ENCODE measurements around the gene PAPOLA. TPM values are rescaled to one million over a fixed set of nuclear protein-coding genes. Genes with fewer than 3 reads are reported as not detected.

The PAPOLA gene
- total RNA-seq, 1 experiment from 2014 or later, result 223 TPM

DNA sequence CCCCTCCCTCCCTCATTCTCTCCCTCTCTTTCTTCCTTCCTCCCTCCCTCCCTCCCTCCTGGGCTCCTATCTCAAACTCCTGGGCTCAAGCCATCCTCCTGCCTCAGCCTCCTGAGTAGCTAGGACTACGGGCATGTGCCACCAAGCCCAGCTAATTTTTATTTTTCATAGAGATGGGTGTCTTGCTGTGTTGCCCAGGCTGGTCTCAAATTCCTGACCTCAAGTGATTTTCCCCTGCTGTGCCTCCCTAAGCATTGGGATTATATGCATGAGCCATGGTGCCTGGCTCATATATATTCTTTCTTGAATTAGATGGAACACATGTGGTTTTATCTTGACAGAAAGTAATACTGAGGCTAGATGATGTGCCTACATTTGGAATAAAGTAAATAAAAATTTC lies 14.2 kb downstream of the PAPOLA start (continued):
- TF ChIP-seq, protein P1, sequence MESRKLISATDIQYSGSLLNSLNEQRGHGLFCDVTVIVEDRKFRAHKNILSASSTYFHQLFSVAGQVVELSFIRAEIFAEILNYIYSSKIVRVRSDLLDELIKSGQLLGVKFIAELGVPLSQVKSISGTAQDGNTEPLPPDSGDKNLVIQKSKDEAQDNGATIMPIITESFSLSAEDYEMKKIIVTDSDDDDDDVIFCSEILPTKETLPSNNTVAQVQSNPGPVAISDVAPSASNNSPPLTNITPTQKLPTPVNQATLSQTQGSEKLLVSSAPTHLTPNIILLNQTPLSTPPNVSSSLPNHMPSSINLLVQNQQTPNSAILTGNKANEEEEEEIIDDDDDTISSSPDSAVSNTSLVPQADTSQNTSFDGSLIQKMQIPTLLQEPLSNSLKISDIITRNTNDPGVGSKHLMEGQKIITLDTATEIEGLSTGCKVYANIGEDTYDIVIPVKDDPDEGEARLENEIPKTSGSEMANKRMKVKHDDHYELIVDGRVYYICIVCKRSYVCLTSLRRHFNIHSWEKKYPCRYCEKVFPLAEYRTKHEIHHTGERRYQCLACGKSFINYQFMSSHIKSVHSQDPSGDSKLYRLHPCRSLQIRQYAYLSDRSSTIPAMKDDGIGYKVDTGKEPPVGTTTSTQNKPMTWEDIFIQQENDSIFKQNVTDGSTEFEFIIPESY (IDR thresholded peaks at IDR 0.05; ENCODE audit: extremely low read depth, insufficient replicate concordance, low read length), result no peak
- TF ChIP-seq ZNF274 (IDR thresholded peaks at IDR 0.05; ENCODE audit: low read depth, low read length) (no peak), POLR2AphosphoS5 (IDR thresholded peaks at IDR 0.05; ENCODE audit: low read depth, low read length) (no peak), SP1 (IDR thresholded peaks at IDR 0.05; ENCODE audit: low read depth) (no peak), POLR2A (IDR thresholded peaks at IDR 0.05; ENCODE audit: borderline replicate concordance, extremely low read depth, insufficient read depth, insufficient read length) (no peak), ELF1 (IDR thresholded peaks at IDR 0.05; ENCODE audit: borderline replicate concordance, low read depth) (no peak), RAD21 (IDR thresholded peaks at IDR 0.05; ENCODE audit: low read depth) (no peak)

DNA sequence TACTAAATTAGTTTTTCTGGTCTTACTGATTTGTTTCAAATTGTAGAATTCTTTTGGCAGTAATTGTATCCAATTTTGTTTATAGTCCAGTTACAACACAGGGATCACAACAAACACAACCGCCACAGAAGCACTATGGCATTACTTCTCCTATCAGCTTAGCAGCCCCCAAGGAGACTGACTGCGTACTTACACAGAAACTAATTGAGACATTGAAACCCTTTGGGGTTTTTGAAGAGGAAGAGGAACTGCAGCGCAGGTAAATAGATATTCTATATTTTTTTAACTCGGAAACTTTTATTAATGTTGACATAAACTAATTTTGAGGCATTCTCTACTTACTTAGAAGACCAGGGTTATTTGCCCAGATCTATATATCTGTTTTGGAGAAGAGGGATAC lies 17.8 kb downstream of the PAPOLA start:
- H3K4me3 ChIP-seq (replicated peaks in 1 of 2; ENCODE audit: low read depth in 1 of 2, low read length in 2 of 2), result no peak overlapping the region
- peaks cover 16% of the 10 kb centered on the region for H4K20me1 ChIP-seq (ENCODE audit: insufficient read depth)
- ATAC-seq (no peak), DNase-seq (ENCODE audit: low read depth, low spot score) (no peak)
- RAD21 ChIA-PET (ENCODE audit: low non-redundant PET in 1 of 2, low total read pairs in 2 of 2, uncharacterized antibody in 2 of 2, unreplicated experiment in 2 of 2), result no interaction called here
- H3K79me2 ChIP-seq (ENCODE audit: insufficient read depth, low read length), result peaks cover 100% of the 10 kb centered on the region
- H3K27ac ChIP-seq (ENCODE audit: low read depth, low read length), result no peak overlapping the region
- no peak overlapping the region for H2AFZ ChIP-seq (ENCODE audit: low read depth, low read length, poor library complexity, severe bottlenecking)
- no peaks in the 10 kb centered on the region for H3K9me2 ChIP-seq (ENCODE audit: insufficient read depth)
- CTCF ChIA-PET, result no interaction called here
- H3K36me3 ChIP-seq (ENCODE audit: control insufficient read depth in 1 of 2, insufficient read depth in 2 of 2, low read length in 2 of 2), result peaks cover 0 to 27% of the 10 kb centered on the region in 2 experiments; a peak in 3 of 4 replicates
- no peaks in the 10 kb centered on the region for H3K27me3 ChIP-seq (ENCODE audit: insufficient read depth, low read length)
- no peaks in the 10 kb centered on the region for H3K9me3 ChIP-seq (ENCODE audit: control insufficient read depth in 1 of 2, insufficient read depth in 1 of 2, low read depth in 1 of 2, low read length in 2 of 2)
- BruUV-seq (replicated peaks), result no TSS peak
- no peak overlapping the region for H3K9ac ChIP-seq (ENCODE audit: low read length)
- POLR2A ChIA-PET, result no interaction called here
- H3K4me2 ChIP-seq (ENCODE audit: low read length), result no peak overlapping the region
- intact Hi-C loops (cut with micrococcal nuclease), result no loop called here
- H3K4me1 ChIP-seq (ENCODE audit: control insufficient read depth in 1 of 2, insufficient read depth in 2 of 2, low read length in 2 of 2), result no peaks in the 10 kb centered on the region
- TF ChIP-seq RAD21 (IDR thresholded peaks at IDR 0.05; ENCODE audit: low read depth) (no peak), SP1 (IDR thresholded peaks at IDR 0.05; ENCODE audit: low read depth) (no peak), TCF7L2 (IDR thresholded peaks at IDR 0.05; ENCODE audit: borderline replicate concordance, extremely low read depth, insufficient read depth, insufficient read length) (no peak), POLR2AphosphoS5 (IDR thresholded peaks at IDR 0.05; ENCODE audit: low read depth, low read length) (no peak), FOSL1 (IDR thresholded peaks at IDR 0.05; ENCODE audit: low read depth) (no peak), POLR2A (IDR thresholded peaks at IDR 0.05; ENCODE audit: borderline replicate concordance, extremely low read depth, insufficient read depth, insufficient read length) (no peak), CEBPB (IDR thresholded peaks at IDR 0.05; ENCODE audit: low read depth) (no peak), CBX3 (IDR thresholded peaks at IDR 0.05; ENCODE audit: low read depth) (no peak), SIN3A (IDR thresholded peaks at IDR 0.05; ENCODE audit: low read depth) (no peak), JUND (IDR thresholded peaks at IDR 0.05) (no peak), SRF (IDR thresholded peaks at IDR 0.05; ENCODE audit: low read depth) (no peak), EZH2 (IDR thresholded peaks at IDR 0.05) (no peak)
- TF ChIP-seq, protein P2, sequence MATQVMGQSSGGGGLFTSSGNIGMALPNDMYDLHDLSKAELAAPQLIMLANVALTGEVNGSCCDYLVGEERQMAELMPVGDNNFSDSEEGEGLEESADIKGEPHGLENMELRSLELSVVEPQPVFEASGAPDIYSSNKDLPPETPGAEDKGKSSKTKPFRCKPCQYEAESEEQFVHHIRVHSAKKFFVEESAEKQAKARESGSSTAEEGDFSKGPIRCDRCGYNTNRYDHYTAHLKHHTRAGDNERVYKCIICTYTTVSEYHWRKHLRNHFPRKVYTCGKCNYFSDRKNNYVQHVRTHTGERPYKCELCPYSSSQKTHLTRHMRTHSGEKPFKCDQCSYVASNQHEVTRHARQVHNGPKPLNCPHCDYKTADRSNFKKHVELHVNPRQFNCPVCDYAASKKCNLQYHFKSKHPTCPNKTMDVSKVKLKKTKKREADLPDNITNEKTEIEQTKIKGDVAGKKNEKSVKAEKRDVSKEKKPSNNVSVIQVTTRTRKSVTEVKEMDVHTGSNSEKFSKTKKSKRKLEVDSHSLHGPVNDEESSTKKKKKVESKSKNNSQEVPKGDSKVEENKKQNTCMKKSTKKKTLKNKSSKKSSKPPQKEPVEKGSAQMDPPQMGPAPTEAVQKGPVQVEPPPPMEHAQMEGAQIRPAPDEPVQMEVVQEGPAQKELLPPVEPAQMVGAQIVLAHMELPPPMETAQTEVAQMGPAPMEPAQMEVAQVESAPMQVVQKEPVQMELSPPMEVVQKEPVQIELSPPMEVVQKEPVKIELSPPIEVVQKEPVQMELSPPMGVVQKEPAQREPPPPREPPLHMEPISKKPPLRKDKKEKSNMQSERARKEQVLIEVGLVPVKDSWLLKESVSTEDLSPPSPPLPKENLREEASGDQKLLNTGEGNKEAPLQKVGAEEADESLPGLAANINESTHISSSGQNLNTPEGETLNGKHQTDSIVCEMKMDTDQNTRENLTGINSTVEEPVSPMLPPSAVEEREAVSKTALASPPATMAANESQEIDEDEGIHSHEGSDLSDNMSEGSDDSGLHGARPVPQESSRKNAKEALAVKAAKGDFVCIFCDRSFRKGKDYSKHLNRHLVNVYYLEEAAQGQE (IDR thresholded peaks at IDR 0.05; ENCODE audit: low read depth), result no peak
- TF ChIP-seq, protein P3, sequence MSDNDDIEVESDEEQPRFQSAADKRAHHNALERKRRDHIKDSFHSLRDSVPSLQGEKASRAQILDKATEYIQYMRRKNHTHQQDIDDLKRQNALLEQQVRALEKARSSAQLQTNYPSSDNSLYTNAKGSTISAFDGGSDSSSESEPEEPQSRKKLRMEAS (IDR thresholded peaks at IDR 0.05), result no peak
- TF ChIP-seq, protein P1 (IDR thresholded peaks at IDR 0.05; ENCODE audit: extremely low read depth, insufficient replicate concordance, low read length), result no peak

Measured in HCT116 (cell line).